ENCODE measurements around the gene SMG6. TPM values are rescaled to one million over a fixed set of nuclear protein-coding genes. Genes with fewer than 3 reads are reported as not detected.

SMG6 gene
- total RNA-seq, 1 donor from 2014 or later = 19.4 TPM

- H3K4me3 ChIP-seq (ENCODE audit: low read depth, low read length) = no peak overlapping the region
- TF ChIP-seq CTCF (conservative IDR thresholded peaks at IDR 0.05; ENCODE audit: low read depth, low read length) = no peak
- DNase-seq (ENCODE audit: low read depth) = no peak
Measured at GRCh38 chr17:2037155-2037554, 266.4 kb downstream of the SMG6 start.

GRCh38 chr17:2035541-2036488, 267.8 kb downstream of the SMG6 start:
- no peak for DNase-seq (ENCODE audit: low read depth)
- no peak for TF ChIP-seq CTCF (conservative IDR thresholded peaks at IDR 0.05; ENCODE audit: low read depth, low read length)
- no peak overlapping the region for H3K4me3 ChIP-seq (ENCODE audit: low read depth, low read length)

- no peak overlapping the region for H3K4me3 ChIP-seq (ENCODE audit: low read depth, low read length)
- no peak for TF ChIP-seq CTCF (conservative IDR thresholded peaks at IDR 0.05; ENCODE audit: low read depth, low read length)
- DNase-seq (ENCODE audit: low read depth) = no peak
Measured at GRCh38 chr17:2034806-2035540, 268.6 kb downstream of the SMG6 start.

GRCh38 chr17:2034157-2034556, 269.4 kb downstream of the SMG6 start:
- DNase-seq (ENCODE audit: low read depth) = no peak
- no peak overlapping the region for H3K4me3 ChIP-seq (ENCODE audit: low read depth, low read length)
- TF ChIP-seq CTCF (conservative IDR thresholded peaks at IDR 0.05; ENCODE audit: low read depth, low read length) = no peak

GRCh38 chr17:2033153-2033552, 270.4 kb downstream of the SMG6 start:
- no peak overlapping the region for H3K4me3 ChIP-seq (ENCODE audit: low read depth, low read length)
- TF ChIP-seq CTCF (conservative IDR thresholded peaks at IDR 0.05; ENCODE audit: low read depth, low read length) = no peak
- DNase-seq (ENCODE audit: low read depth) = no peak

GRCh38 chr17:2030779-2031163, 272.8 kb downstream of the SMG6 start:
- peak; percentile 58 for TF ChIP-seq CTCF (conservative IDR thresholded peaks at IDR 0.05; ENCODE audit: low read depth, low read length)
- peak overlapping the region; percentile 94 for H3K4me3 ChIP-seq (ENCODE audit: low read depth, low read length)
- no peak for DNase-seq (ENCODE audit: low read depth)
